IMR-90 (cell line): ENCODE results near the gene CYGB.
"Not testable (repeated sequence)": the region's sequence is repeated elsewhere in the genome, so short reads cannot be mapped to it uniquely, and the experiment has no call there.

Source experiments
- CTCF ChIP-seq: conservative IDR thresholded peaks from 2 replicates; pipeline ENCODE4 v1.5.1; 2012; ENCODE audit warnings: mild to moderate bottlenecking, low read depth, low read length, improper control_type of control experiment
- MXI1 ChIP-seq: IDR thresholded peaks from 2 replicates; pipeline ENCODE4 v1.6.1; 2012; ENCODE audit warnings: low read depth, mild to moderate bottlenecking, low read length, moderate library complexity, borderline replicate concordance
- POLR2A ChIP-seq: IDR thresholded peaks from 2 replicates; pipeline ENCODE4 v1.6.1; 2012; ENCODE audit warnings: mild to moderate bottlenecking, low read depth, low read length

- not testable (repeated sequence) for TF ChIP-seq CTCF, POLR2A, MXI1
Observed at GRCh38 chr17:76533640-76534359, 3.7 kb downstream of the CYGB start.
